ENCODE measurements around the gene RITA1. TPM values are rescaled to one million over a fixed set of nuclear protein-coding genes. Genes with fewer than 3 reads are reported as not detected.

Gene RITA1
- total and polyA plus RNA-seq, 2 donors (not counting 3 experiments of a cell fraction or from before 2014, with no cell fraction given) = 20.7 to 21.3 TPM

DNA sequence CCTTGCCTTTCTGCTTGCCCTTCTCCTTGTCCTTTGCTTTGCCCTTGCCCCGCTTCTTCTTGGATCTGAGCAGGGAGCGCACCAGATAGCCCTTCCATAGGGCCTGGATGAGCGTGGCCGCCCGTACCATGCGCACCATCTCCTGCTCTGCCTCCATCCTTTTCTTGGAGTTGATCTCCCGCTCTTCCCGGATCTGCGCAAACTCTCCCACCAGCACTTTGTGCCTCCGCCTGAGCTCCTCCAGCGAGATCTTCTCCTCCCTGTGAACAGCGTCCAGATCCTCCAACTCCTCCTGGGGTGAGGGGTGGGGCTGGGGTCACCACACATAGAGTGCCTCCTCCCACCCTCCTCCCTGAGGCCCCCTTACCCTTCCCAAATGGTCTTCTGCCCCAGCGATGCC is 10.1 kb downstream of the RITA1 start:
- dilution Hi-C loops (cut with MboI; ENCODE audit: extremely low pct_ligation_motif_present, low sequenced_read_pairs) = no loop called here
- DNase-seq (ENCODE audit: low read depth, low spot score) (no peak), FAIRE-seq (no peak)
- Histone ChIP-seq H3K27ac (ENCODE audit: insufficient read depth, low read depth, low read length) (no peak overlapping the region), H3K4me3 (replicated peaks in 1 of 3; ENCODE audit: insufficient read depth in 1 of 3, low read depth in 1 of 3, low read length in 3 of 3) (no peak overlapping the region), H3K4me1 (ENCODE audit: control insufficient read depth, extremely low read depth, insufficient read depth, low read length) (peaks cover 23% of the 10 kb centered on the region), H2AFZ (ENCODE audit: low read depth, low read length) (no peak overlapping the region), H3K27me3 (ENCODE audit: control insufficient read depth in 2 of 2, insufficient read depth in 2 of 2, low read length in 2 of 2) (no peaks in the 10 kb centered on the region), H3K9me1 (replicated peaks; ENCODE audit: control insufficient read depth, extremely low read depth, insufficient read depth, low read length) (no peaks in the 10 kb centered on the region), H3K79me2 (ENCODE audit: control insufficient read depth, insufficient read depth, low read length) (no peaks in the 10 kb centered on the region), H3K4me2 (ENCODE audit: insufficient read depth, low read length) (no peak overlapping the region), H4K20me1 (replicated peaks; ENCODE audit: control insufficient read depth, extremely low read depth, insufficient read depth, low read length) (no peaks in the 10 kb centered on the region), H3K9me3 (replicated peaks; ENCODE audit: control insufficient read depth, insufficient read depth, low read length) (no peaks in the 10 kb centered on the region), H3K36me3 (ENCODE audit: control insufficient read depth in 2 of 2, extremely low read depth in 1 of 2, insufficient read depth in 2 of 2, low read length in 2 of 2) (peaks cover 0 to 12% of the 10 kb centered on the region in 2 experiments), H3K9ac (replicated peaks; ENCODE audit: extremely low read depth, insufficient read depth, low read length) (no peak overlapping the region)
- TF ChIP-seq POLR2A (IDR thresholded peaks at IDR 0.05; ENCODE audit: low read depth, low read length) (no peak), GATA2 (IDR thresholded peaks at IDR 0.05; ENCODE audit: insufficient read depth, insufficient read length, low read depth, low read length) (no peak), EZH2 (IDR thresholded peaks at IDR 0.05; ENCODE audit: borderline replicate concordance, low read depth, low read length, severe bottlenecking) (no peak), POLR2AphosphoS5 (IDR thresholded peaks at IDR 0.05; ENCODE audit: insufficient read depth, low read depth, low read length) (no peak), FOS (IDR thresholded peaks at IDR 0.05; ENCODE audit: borderline replicate concordance, insufficient read depth, low read length) (no peak), MYC (IDR thresholded peaks at IDR 0.05; ENCODE audit: low read depth, low read length) (no peak), JUN (IDR thresholded peaks at IDR 0.05; ENCODE audit: borderline replicate concordance, insufficient read depth, insufficient read length, low read depth) (no peak)
- TF ChIP-seq, protein P1, sequence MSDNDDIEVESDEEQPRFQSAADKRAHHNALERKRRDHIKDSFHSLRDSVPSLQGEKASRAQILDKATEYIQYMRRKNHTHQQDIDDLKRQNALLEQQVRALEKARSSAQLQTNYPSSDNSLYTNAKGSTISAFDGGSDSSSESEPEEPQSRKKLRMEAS (IDR thresholded peaks at IDR 0.05; ENCODE audit: insufficient read depth, insufficient read length) = no peak
- TF ChIP-seq, protein P2, sequence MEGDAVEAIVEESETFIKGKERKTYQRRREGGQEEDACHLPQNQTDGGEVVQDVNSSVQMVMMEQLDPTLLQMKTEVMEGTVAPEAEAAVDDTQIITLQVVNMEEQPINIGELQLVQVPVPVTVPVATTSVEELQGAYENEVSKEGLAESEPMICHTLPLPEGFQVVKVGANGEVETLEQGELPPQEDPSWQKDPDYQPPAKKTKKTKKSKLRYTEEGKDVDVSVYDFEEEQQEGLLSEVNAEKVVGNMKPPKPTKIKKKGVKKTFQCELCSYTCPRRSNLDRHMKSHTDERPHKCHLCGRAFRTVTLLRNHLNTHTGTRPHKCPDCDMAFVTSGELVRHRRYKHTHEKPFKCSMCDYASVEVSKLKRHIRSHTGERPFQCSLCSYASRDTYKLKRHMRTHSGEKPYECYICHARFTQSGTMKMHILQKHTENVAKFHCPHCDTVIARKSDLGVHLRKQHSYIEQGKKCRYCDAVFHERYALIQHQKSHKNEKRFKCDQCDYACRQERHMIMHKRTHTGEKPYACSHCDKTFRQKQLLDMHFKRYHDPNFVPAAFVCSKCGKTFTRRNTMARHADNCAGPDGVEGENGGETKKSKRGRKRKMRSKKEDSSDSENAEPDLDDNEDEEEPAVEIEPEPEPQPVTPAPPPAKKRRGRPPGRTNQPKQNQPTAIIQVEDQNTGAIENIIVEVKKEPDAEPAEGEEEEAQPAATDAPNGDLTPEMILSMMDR (IDR thresholded peaks at IDR 0.05; ENCODE audit: extremely low read depth in 1 of 2, insufficient read depth in 1 of 2, low read depth in 1 of 2, low read length in 2 of 2) = no peak
- POLR2A ChIA-PET = no interaction called here
- CTCF ChIA-PET = interaction anchor here (0.6 to 4.1 kb wide), 10 partner anchors 9 to 230 kb away, joined by 3 to 22 read pairs (median 3); partner anchors contain the start of genes PLBD2 and TPCN1
- BruUV-seq (replicated peaks) = no TSS peak
- intact Hi-C loops (cut with micrococcal nuclease) = no loop called here
